GM12801 (cell line): ENCODE data around the gene PCBD2.
A peak's percentile ranks its signal among the peaks of the same experiment; 100 is the strongest.

Source experiments
- CTCF ChIP-seq: IDR thresholded peaks from one replicate; pipeline ENCODE4 v1.5.1; 2011; ENCODE audit warnings: control low read depth; ENCODE audit not compliant: insufficient read length; ENCODE audit errors: extremely low read depth

PCBD2 gene

GRCh38 chr5:134904610-134905245 lies at the start of gene PCBD2:
Gene PCBD2 (plus strand): TSS chr5:134905131. CDS start chr5:134905140, 9 bp downstream.
- TF ChIP-seq CTCF = peak; percentile 29

- no peak for TF ChIP-seq CTCF
Observed at GRCh38 chr5:134857401-134857800, 47.5 kb upstream of the PCBD2 start.

- no peak for TF ChIP-seq CTCF
Observed at GRCh38 chr5:134864707-134865106, 40.2 kb upstream of the PCBD2 start.

GRCh38 chr5:134873494-134873893 lies 31.4 kb upstream of the PCBD2 start:
- TF ChIP-seq CTCF = no peak

- no peak for TF ChIP-seq CTCF
Observed at GRCh38 chr5:134873987-134874830, 30.7 kb upstream of the PCBD2 start, which contains the start of gene TXNDC15. Gene TXNDC15 (plus strand): TSS chr5:134874371. CDS start chr5:134874428, 57 bp downstream.

- TF ChIP-seq CTCF = no peak
Observed at GRCh38 chr5:134874831-134875655, 29.9 kb upstream of the PCBD2 start.

GRCh38 chr5:134877159-134877558 lies 27.8 kb upstream of the PCBD2 start:
- no peak for TF ChIP-seq CTCF
